GM23248 (cell line): ENCODE data around the gene LGALS14. TPM values are rescaled to one million over a fixed set of nuclear protein-coding genes. Genes with fewer than 3 reads are reported as not detected.

ENCODE experiments used
- DNase-seq: peaks from one replicate; pipeline ENCODE4 v3.0.0-alpha.2; 2015
- H2AFZ ChIP-seq: fragments of 200-600 bp; sonication (generic); 2 replicates; pipeline ENCODE4 v1.6.1; 2016; ENCODE audit warnings: antibody characterized with exemption
- H3F3A ChIP-seq: fragments of 200-600 bp; sonication (generic); 2 replicates; pipeline ENCODE4 v1.6.1; 2016; ENCODE audit warnings: mild to moderate bottlenecking, antibody characterized with exemption, mixed run types; ENCODE audit not compliant: insufficient read depth
- H3K27ac ChIP-seq: fragments of 200-600 bp; sonication (generic); 2 replicates; pipeline ENCODE4 v1.5.1; 2016; ENCODE audit warnings: mild to moderate bottlenecking
- H3K27me3 ChIP-seq: fragments of 200-600 bp; sonication (generic); replicated peaks from 2 replicates; pipeline ENCODE4 v1.6.1; 2016; ENCODE audit warnings: mild to moderate bottlenecking; ENCODE audit not compliant: insufficient read depth
- H3K36me3 ChIP-seq: fragments of 200-600 bp; sonication (generic); 2 replicates; pipeline ENCODE4 v1.6.1; 2016; ENCODE audit warnings: low read depth, mild to moderate bottlenecking
- H3K4me1 ChIP-seq: fragments of 200-600 bp; sonication (generic); 2 replicates; pipeline ENCODE4 v1.6.1; 2016; ENCODE audit warnings: mild to moderate bottlenecking; ENCODE audit not compliant: insufficient read depth
- H3K4me2 ChIP-seq: fragments of 200-600 bp; sonication (generic); one replicate; pipeline ENCODE4 v1.6.1; 2016; ENCODE audit warnings: mild to moderate bottlenecking; ENCODE audit not compliant: unreplicated experiment
- H3K4me3 ChIP-seq: fragments of 200-600 bp; sonication (generic); 2 replicates; pipeline ENCODE4 v1.5.1; 2016; ENCODE audit warnings: mild to moderate bottlenecking
- H3K79me2 ChIP-seq: fragments of 200-600 bp; sonication (generic); 2 replicates; pipeline ENCODE4 v1.6.1; 2016; ENCODE audit warnings: mild to moderate bottlenecking; ENCODE audit not compliant: insufficient read depth
- H3K9ac ChIP-seq: fragments of 200-600 bp; sonication (generic); 2 replicates; pipeline ENCODE4 v1.6.1; 2016; ENCODE audit warnings: mild to moderate bottlenecking
- H3K9me2 ChIP-seq: fragments of 200-600 bp; sonication (generic); 2 replicates; pipeline ENCODE4 v1.6.1; 2016; ENCODE audit warnings: mixed run types, mild to moderate bottlenecking, moderate library complexity; ENCODE audit not compliant: insufficient read depth
- H3K9me3 ChIP-seq: fragments of 200-600 bp; sonication (generic); one replicate; pipeline ENCODE4 v1.6.1; 2017; ENCODE audit warnings: low read depth
- H4K20me1 ChIP-seq: fragments of 200-600 bp; sonication (generic); 2 replicates; pipeline ENCODE4 v1.6.0; 2016; ENCODE audit not compliant: insufficient read depth
- EZH2 ChIP-seq: fragments of 200-600 bp; sonication (generic); IDR thresholded peaks from 2 replicates; pipeline ENCODE4 v1.6.1; 2018; ENCODE audit warnings: antibody characterized with exemption, mild to moderate bottlenecking; ENCODE audit not compliant: insufficient read depth, poor library complexity, severe bottlenecking
- EZH2phosphoT487 ChIP-seq: fragments of 200-600 bp; sonication (generic); IDR thresholded peaks from 2 replicates; pipeline ENCODE4 v1.6.1; 2018; ENCODE audit warnings: antibody characterized with exemption, moderate library complexity, mild to moderate bottlenecking, low read depth; ENCODE audit not compliant: insufficient read depth
- WGBS, 2 experiments: methylation state at CpG; one replicate each; pipeline ENCODE4 v1.1.6; 2015 to 2017; ENCODE audit warnings: low lambda C conversion rate in 2 of 2, low coverage in 1 of 2; ENCODE audit errors: missing lambda C conversion rate in 2 of 2; 5-methylcytosine and 5-hydroxymethylcytosine counted together
- in situ Hi-C: fragments of 300-500 bp; cut with MboI; formaldehyde crosslinking; loops from 2 replicates; pipeline ENCODE4 v1.15.0; 2020
- polyA plus RNA-seq: library from polyadenylated mRNA; unstranded; fragments of >200 nt; fragmentation: Nextera tagmentation; extraction: Ambion mirVana; gene quantifications from 2 replicates; pipeline ENCODE4 v1.2.1, GENCODE V29; 2016
- total RNA-seq: library from RNA; depleted of rRNA; stranded (reverse); fragments of >200 nt; shearing (Covaris generic); gene quantifications from 2 replicates; pipeline ENCODE4 v1.2.3, GENCODE V29; 2014

Gene LGALS14
- total and polyA plus RNA-seq, 2 experiments from 2014 or later: not detected

- Histone ChIP-seq H3K79me2 (no peaks in the 10 kb centered on the region), H4K20me1 (no peaks in the 10 kb centered on the region), H3K27me3 (no peaks in the 10 kb centered on the region), H3F3A (no peaks in the 10 kb centered on the region), H3K36me3 (no peaks in the 10 kb centered on the region), H3K4me1 (no peaks in the 10 kb centered on the region), H3K27ac (no peak overlapping the region), H3K9me2 (no peaks in the 10 kb centered on the region), H3K4me3 (no peak overlapping the region), H3K9me3 (no peaks in the 10 kb centered on the region), H2AFZ (no peak overlapping the region), H3K4me2 (no peak overlapping the region), H3K9ac (no peak overlapping the region)
- TF ChIP-seq EZH2 (no peak), EZH2phosphoT487 (no peak)
- no peak for DNase-seq
- WGBS, 2 experiments: 18 to 20% methylated on average over 5 of the region's 5 CpGs
- in situ Hi-C loops: no loop called here
Measured at GRCh38 chr19:39736088-39736487, 31.8 kb downstream of the LGALS14 start.

GRCh38 chr19:39737351-39737750, 33.1 kb downstream of the LGALS14 start:
- H3K9me2 ChIP-seq: no peaks in the 10 kb centered on the region
- H3K9me3 ChIP-seq: no peaks in the 10 kb centered on the region
- H3K36me3 ChIP-seq: no peaks in the 10 kb centered on the region
- H3K9ac ChIP-seq: no peak overlapping the region
- no peak overlapping the region for H3K27ac ChIP-seq
- H4K20me1 ChIP-seq: no peaks in the 10 kb centered on the region
- 28 to 32% methylated on average over 3 of the region's 3 CpGs for WGBS, 2 experiments
- H3K4me1 ChIP-seq: no peaks in the 10 kb centered on the region
- H3K4me3 ChIP-seq: no peak overlapping the region
- no peak for TF ChIP-seq EZH2
- TF ChIP-seq EZH2phosphoT487: no peak
- no peaks in the 10 kb centered on the region for H3K79me2 ChIP-seq
- H3K27me3 ChIP-seq: no peaks in the 10 kb centered on the region
- in situ Hi-C loops: no loop called here
- DNase-seq: no peak
- no peak overlapping the region for H3K4me2 ChIP-seq
- no peaks in the 10 kb centered on the region for H3F3A ChIP-seq
- no peak overlapping the region for H2AFZ ChIP-seq

GRCh38 chr19:39737891-39738290, 33.6 kb downstream of the LGALS14 start, which contains the start of gene CLC:
CLC (minus strand) TSS chr19:39738029; CDS start chr19:39737952, 77 bp downstream.
- no peak within 1 kb of the TSS for H3K27ac ChIP-seq
- no peak within 1 kb of the TSS for H3K9ac ChIP-seq
- H3K4me1 ChIP-seq: no peaks in the 10 kb centered on the region
- no peaks in the 10 kb centered on the region for H3K79me2 ChIP-seq
- no peaks in the 10 kb centered on the region for H4K20me1 ChIP-seq
- H3K9me2 ChIP-seq: no peaks in the 10 kb centered on the region
- H3K9me3 ChIP-seq: no peaks in the 10 kb centered on the region
- H3K36me3 ChIP-seq: no peaks in the 10 kb centered on the region
- TF ChIP-seq EZH2: no peak
- no peak for TF ChIP-seq EZH2phosphoT487
- DNase-seq: no peak
- no peak within 1 kb of the TSS for H3K4me2 ChIP-seq
- no peak within 1 kb of the TSS for H2AFZ ChIP-seq
- WGBS, 2 experiments: 11 to 23% methylated on average over 3 of the region's 3 CpGs
- in situ Hi-C loops: no loop called here
- H3K4me3 ChIP-seq: no peak within 1 kb of the TSS
- no peaks in the 10 kb centered on the region for H3F3A ChIP-seq
- no peaks in the 10 kb centered on the region for H3K27me3 ChIP-seq

- 13% methylated on average over 3 of the region's 3 CpGs for WGBS, 2 experiments
Measured at GRCh38 chr19:39738814-39739213, 34.5 kb downstream of the LGALS14 start.

GRCh38 chr19:39740395-39740794, 36.1 kb downstream of the LGALS14 start:
- H3K4me2 ChIP-seq: no peak overlapping the region
- in situ Hi-C loops: no loop called here
- no peaks in the 10 kb centered on the region for H3K36me3 ChIP-seq
- no peak overlapping the region for H3K4me3 ChIP-seq
- no peak for DNase-seq
- WGBS, 2 experiments: 37 to 64% methylated on average over 1 of the region's 1 CpG
- H3K9me2 ChIP-seq: no peaks in the 10 kb centered on the region
- H3K27ac ChIP-seq: no peak overlapping the region
- H3F3A ChIP-seq: no peaks in the 10 kb centered on the region
- H4K20me1 ChIP-seq: no peaks in the 10 kb centered on the region
- no peaks in the 10 kb centered on the region for H3K4me1 ChIP-seq
- no peak overlapping the region for H2AFZ ChIP-seq
- no peak overlapping the region for H3K9ac ChIP-seq
- H3K79me2 ChIP-seq: no peaks in the 10 kb centered on the region
- no peaks in the 10 kb centered on the region for H3K27me3 ChIP-seq
- TF ChIP-seq EZH2: no peak
- TF ChIP-seq EZH2phosphoT487: no peak
- no peaks in the 10 kb centered on the region for H3K9me3 ChIP-seq

More at GRCh38 chr19:39738814-39739213, 34.5 kb downstream of the LGALS14 start:
- Histone ChIP-seq H4K20me1 (no peaks in the 10 kb centered on the region), H3K36me3 (no peaks in the 10 kb centered on the region), H3K9ac (no peak overlapping the region), H3K27ac (no peak overlapping the region), H3K9me3 (no peaks in the 10 kb centered on the region), H3K4me3 (no peak overlapping the region), H3K4me1 (no peaks in the 10 kb centered on the region), H3K4me2 (no peak overlapping the region), H3K79me2 (no peaks in the 10 kb centered on the region), H3K27me3 (no peaks in the 10 kb centered on the region), H2AFZ (no peak overlapping the region), H3F3A (no peaks in the 10 kb centered on the region), H3K9me2 (no peaks in the 10 kb centered on the region)
- in situ Hi-C loops: no loop called here
- TF ChIP-seq EZH2phosphoT487 (no peak), EZH2 (no peak)
- no peak for DNase-seq
